GM19395 (cell line): ENCODE data around the gene SLC29A4.
"Not testable (repeated sequence)": the region's sequence is repeated elsewhere in the genome, so short reads cannot be mapped to it uniquely, and the experiment has no call there.

Source experiments
- ATAC-seq: cut with Tn5 transposase; IDR thresholded peaks from one replicate; pipeline ENCODE4 v1.9.1; 2021; ENCODE audit warnings: mild to moderate bottlenecking, moderate library complexity; ENCODE audit not compliant: unreplicated experiment

SLC29A4 gene

DNA sequence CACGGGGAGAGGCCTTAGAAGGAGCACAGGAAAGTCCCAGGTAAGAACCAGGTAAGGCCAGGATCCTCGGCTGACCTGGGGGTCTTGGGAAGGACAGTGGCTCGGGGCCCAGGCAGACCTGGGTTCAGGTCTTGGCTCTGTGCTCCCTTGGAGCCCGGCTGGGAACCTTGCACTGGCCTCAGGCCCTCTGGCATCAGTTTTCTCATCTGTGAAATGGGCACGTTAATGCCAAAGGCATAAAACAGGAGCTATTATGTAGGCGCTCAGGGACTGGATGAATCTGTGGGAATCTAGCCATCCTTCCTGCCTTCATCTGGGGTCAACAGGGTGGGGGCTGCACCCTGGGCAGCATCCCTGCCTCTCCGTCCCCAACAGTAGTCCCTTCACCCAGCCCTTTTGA, 8.3 kb upstream of the SLC29A4 start:
- no peak for ATAC-seq

DNA sequence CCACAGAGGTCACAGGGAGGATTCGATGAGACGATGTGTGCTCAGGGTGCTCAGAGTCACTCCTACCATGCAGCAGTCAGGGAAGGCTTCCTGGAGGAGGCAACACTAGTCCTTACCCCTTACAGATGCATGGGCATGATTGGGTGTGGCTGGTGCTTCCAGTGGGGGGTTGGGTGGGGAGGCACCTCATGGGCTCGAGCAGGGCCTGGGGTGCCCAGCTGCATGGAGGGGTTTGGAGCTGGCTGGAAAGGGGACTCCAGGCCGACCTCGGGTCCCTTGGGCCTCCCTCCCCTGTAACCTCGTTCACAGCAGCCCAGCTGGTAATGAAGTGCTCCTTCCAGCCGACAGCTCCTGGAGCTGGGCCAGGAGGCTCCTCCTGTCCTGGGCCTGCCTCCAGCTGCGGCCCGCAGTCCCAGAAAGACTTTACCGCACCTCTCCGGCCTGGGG, 7.7 kb upstream of the SLC29A4 start:
- not testable (repeated sequence) for ATAC-seq

DNA sequence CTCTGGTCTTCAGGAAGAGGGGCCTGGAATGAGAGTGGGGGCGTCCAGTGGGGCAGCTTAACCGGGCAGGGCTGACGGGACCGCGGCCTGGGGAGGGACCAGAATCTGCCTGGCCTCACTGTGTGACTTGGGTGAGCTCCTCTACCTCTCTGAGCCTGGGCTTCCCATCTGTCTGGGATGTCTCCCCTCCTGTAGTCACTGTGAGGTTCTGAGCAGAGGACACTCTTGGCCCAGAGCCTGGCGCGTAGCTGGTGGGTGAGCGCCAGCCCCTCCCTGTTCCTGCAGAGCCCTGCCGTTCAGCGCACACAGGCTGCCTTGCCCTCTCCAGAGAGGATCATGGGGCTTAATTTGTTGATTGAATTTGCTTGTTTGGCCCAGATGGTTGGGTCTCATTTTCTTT, 7.2 kb upstream of the SLC29A4 start:
- not testable (repeated sequence) for ATAC-seq

DNA sequence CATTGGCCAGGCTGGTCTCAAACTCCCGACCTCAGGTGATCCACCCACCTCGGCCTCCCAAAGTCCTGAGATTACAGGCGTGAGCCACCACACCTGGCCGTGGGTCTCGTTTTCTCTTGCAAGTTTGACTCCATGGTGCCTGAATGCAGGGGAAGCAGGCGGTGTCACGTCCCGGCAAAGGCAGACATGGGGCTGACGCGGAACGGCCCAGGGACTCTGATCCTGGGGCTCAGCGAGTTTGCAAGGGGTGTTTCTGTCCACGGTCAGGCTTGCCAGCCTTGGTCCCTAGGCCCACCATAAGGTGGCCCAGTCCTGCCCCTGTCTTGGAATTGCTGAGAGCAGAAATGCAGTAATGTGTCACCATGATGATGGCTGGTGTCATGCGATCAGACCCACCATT, 6.6 kb upstream of the SLC29A4 start:
- ATAC-seq, result not testable (repeated sequence)

DNA sequence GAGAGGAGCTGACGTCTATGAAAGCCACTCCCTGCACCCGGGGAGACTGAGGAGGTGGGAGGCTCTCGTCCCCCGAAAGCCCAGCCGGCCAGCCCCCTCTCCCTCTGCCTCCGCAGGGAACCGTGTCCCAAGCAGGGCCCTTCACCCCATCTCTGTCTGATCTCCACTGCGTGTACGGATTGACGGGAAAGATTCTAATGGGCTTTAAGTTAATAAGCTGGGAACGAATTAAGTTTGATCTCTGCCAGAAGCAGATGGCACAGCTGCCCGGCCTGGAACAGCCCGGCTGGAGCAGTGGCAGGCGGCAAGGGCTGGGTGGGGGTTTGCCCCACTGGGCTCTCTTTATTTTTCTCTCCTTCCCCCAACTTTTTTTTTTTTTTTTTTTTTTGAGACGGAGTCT, 6.1 kb upstream of the SLC29A4 start:
- no peak for ATAC-seq

DNA sequence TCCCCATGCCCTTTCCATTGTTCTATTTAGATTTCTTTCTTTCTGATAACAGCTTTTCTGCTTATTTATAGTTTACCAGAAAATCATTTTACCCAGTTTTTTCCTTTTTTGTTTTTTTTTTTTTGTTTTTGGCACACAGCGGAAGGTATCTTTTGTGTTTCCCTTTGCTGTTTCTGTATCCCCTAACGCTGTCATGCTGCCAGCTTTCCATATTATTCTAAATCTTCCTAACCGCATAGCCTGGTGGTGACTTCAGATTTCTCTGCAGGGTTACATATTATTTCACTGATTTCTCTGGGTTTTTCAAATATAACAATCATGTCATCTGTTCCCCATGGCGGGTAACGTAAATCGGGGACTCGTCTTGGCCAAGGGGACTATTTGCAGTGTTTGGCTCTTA, 4.0 kb upstream of the SLC29A4 start:
- ATAC-seq, result no peak

DNA sequence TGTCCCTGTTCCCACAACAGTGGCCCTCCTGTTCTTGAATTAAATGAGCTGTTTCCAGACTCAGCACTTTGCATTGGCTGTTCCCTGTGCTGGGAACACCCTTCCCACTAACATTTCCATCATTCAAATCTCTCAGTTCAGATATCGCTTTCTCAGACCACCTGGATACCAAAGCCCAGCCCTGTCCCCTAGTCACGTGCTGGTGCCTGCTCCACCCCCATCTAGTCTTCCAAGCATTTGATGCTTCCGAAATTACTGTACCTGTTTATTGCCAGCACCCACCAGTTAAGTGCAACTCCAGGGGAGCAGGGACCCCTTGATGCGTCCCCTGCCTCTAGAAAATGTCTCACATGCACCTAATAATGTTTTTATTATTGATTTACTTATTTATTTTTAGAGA, 3.0 kb upstream of the SLC29A4 start:
- no peak for ATAC-seq

DNA sequence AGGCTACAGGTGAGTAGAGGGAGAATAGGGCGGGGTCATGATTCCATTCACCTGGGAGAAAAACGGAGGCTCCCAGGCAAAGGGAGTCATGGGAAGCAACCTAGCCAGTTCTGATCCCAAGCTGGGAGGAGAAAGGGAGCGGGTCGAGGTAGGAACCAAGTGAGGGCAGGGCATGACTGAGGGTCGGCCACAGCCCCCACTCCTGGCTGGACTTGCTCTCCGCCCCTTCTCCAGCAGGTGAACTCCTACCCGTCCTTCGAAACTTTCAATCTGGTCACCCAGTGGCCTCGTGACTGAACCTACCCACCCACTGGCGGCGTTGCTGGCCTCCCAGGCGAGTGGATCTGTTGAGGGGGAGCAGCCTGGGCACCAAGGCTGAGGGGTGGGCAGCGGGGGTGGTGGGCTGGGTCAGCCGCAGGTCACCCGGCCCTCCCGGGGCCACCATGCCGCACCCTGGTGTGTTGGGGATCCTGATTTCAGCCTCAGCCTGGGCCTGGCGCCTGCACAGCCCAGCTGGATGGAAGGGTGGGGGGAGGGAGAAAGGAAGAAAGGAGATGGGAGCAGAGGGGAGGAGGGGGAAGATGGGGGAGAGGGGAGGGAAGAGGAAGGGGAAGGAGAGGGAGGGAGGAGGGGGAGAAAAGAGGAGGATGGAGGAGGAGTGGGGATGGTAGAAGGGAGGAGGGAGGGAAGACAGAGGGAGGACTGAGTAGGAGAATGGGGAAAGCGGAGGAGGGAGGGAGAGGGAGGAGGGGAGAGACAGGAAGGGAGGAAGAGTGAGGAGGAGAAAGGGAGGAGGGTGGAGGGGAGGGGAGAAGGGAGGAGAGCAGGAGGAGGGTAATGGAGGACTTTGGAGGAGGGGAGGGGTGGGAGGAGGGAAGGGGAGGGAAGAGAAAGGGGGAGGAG, 894 bp upstream of the SLC29A4 start:
- not testable (repeated sequence) for ATAC-seq

DNA sequence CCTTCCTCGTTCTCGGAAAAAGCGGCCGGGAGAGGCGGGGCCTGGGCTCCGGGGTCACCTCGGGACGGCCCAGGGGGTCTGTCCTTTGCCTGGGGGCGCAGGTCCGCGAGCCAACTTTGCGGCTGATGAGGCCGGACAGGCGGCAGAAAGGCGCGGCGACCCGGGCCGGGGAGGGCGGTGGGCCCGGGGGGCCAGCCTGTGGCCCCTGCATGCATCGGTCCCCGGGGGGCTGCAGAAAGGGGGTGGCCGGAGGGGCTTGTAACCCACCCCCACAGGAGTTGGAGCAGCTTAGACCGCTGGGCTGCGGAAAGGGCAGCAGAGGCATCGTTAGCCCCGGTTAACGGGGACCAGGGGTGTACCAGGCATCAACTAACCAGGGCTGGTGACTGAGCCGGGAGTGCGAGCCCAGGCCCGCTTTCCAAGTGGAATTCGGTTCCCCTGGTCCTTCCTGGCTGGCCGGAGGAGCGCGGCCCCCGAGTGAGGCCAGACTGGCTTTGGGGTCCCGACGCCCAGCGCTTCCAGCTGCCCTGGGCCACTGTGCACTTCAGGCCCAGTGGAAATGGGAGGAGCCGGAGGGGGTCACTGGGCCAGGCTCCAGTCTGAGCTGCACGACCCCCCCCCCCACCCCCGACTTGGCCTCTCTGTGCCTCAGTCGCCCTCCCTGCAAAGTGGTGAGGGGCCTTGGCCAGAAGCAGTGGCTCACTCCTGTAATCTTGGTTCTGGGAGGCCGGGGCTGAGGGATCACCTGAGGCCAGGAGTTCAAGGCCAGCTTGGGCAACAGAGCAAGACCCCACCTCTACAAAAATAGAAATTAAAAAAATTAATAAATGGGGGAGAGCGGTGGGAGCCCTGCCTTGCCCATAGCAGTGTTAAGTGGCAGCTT, 919 bp downstream of the SLC29A4 start:
- no peak for ATAC-seq

DNA sequence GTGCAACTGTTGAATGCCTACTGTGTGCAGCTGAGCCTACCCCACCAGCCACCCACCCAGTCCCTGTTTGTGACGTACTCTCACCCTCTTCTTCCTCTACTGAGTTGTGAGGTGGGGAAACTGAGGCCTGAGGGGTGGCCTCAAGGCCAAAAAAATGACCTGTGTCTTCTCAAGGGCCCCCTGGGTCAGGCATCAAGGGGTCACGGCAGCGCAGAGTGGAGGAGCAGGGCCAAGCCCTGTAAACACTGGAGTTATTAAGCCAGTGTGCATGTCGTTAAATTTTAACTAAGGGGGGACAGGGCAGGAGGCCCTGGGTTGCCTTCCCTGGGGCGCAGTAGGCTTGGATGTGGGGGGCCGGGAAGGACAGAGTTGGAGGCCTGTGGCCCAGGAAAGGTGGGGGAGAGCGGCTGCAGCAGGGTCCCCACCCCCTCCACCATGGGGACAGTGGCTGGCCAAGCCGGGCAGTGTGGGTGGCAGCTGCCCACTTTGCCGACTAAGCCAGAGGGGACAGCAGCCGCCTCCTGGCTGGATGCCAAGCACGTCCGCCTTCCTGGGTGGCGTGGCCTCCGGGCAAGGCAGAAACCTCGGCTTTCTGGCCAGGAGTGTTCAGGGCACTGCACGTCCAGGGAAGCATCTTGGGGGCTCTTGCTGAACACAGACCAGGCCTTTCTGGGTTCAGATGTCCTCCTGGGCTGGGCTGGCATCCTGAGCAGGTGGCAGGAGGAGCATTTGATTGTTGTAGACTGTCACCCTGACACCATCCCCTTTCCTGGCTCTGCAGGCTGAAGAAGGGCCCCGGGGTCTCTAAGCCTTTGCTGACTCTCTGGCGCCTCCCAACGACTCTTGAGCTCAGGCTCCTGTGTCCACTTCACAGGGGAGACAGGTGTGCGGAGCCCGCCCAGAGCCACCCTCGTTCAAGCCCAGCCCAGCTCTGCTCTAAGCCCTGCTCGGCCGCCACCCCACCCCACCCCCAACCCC, 1.9 kb downstream of the SLC29A4 start:
- ATAC-seq, result no peak

DNA sequence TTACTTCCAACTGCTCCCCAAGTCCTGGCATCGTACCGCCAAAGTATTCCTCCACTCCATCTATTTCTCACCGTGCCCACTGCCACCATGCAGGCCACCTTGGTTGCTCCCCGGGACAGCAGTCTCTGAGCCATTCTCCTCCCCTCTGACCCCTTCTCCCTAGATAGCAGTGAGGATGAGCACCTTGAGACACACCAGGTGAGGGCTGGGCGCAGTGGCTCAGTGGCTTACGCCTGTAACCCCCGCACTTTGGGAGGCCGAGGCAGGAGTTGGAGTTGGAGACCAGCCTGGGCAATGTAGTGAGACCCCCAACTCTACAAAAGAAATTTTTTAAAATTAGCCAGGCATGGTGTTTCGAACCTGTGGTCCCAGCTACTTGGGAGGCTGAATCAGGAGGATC, 4.2 kb downstream of the SLC29A4 start:
- no peak for ATAC-seq

DNA sequence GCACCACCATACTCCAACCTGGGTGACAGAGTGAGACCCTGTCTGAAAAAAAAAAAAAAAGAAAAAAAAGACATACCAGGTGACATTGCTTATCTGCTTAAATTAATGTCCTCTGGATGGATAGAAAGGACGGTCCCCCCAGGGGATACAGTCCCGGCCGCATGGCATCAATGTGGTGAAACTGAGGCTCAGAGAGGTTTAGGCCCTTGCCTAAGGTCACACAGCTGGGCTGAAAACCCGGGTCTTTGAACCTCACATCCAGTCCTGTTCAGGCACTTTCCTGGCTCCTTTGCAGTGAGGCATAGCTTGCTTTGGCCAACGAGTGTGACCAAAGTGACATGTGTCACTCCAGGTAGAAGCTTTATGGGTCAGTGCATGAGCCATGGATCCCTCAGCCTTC, 4.6 kb downstream of the SLC29A4 start:
- ATAC-seq, result not testable (repeated sequence)

DNA sequence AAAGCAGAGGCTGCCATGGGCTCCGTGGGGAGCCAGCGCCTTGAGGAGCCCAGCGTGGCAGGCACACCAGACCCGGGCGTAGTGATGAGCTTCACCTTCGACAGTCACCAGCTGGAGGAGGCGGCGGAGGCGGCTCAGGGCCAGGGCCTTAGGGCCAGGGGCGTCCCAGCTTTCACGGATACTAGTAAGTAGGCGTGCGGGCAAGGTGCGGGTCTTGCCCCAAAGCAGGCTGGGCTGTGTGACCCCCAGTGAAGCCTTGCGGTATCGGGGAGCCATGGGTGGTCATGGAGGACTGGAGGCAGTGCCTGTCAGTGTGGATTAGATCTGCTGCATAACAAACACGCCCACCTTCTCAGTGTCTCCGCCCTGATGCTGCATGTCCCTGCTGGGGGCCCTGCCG, 5.1 kb downstream of the SLC29A4 start:
- ATAC-seq, result no peak

DNA sequence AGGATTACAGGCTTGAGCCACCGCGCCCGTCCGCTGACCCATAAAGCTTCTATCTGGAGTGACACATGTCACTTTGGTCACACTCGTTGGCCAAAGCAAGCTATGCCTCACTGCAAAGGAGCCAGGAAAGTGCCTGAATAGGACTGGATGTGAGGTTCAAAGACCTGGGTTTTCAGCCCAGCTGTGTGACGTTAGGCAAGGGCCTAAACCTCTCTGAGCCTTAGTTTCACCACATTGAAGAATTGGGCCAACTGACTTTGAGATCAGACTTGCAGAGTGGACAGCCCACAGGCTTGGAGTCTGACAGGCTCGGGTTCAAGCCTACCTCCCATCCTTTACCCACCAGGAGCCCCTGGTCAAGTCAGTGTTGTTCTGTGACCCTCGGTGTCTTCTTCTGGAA, 5.8 kb downstream of the SLC29A4 start:
- ATAC-seq, result not testable (repeated sequence)

DNA sequence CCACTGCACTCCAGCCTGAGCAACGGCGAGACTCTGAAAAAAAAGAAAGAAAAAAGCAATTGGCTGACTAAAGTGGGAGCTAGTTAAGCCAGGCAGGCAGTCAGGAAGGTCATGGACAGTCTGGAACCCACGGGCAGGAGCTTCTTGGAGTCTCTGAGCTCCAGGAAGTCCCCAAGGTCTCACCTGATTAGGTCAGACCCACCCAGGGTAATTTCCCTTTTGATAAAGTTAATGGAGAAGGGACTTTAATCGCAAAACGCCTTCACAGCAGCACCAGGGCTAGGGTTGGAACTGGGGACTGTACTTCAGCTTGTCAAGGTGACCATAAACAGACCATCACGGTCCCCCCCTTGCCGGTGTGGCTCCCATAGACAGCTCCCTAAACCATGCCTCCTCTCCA, 6.6 kb downstream of the SLC29A4 start:
- no peak for ATAC-seq

DNA sequence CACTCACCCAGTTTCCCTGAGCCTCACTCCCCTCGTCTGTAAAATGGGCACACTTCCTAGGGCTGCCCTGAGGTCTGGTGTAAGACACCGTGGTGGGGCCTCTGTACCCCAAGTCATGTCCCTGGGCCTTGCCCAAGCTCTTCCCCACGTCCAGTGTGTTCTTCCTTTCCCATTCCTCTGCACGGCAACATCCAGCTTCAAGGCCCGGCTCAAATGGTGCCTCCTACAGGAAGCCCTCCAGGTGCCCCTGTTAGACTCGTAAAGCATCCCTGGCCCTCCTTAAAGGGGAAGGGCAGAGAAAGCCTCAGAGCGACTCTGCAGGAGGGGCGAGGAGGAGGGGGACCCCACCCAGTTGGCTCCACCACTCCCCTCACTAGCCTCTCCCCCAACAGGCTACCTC, 8.6 kb downstream of the SLC29A4 start:
- ATAC-seq, result no peak

DNA sequence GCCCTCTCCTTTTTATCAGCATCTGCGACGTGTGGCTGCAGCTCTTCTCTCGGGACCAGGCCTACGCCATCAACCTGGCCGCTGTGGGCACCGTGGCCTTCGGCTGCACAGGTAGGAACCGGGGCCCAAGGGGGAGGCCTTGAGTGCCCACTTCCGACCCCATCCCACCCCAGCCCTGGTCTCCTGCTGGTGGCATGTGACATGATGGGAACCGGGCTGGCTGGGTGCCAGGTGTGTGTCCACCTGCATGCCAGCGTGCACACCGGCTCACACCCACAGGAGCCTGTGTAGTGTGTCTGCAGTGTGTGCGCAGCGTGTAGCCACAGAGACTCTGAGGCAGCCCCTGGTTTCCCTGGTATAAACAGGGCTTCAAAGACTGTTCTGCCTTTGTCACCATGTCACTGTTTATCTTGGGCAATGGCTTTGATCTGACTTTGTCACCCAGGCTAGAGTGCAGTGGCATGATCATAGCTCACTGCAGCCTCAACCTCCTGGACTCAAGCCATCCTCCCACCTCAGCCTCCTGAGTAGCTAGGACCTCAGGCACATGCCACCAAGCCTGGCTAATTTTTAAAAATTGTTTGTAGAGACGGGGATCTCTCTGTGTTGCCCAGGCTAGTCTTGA, 9.1 kb downstream of the SLC29A4 start:
- ATAC-seq, result not testable (repeated sequence)

DNA sequence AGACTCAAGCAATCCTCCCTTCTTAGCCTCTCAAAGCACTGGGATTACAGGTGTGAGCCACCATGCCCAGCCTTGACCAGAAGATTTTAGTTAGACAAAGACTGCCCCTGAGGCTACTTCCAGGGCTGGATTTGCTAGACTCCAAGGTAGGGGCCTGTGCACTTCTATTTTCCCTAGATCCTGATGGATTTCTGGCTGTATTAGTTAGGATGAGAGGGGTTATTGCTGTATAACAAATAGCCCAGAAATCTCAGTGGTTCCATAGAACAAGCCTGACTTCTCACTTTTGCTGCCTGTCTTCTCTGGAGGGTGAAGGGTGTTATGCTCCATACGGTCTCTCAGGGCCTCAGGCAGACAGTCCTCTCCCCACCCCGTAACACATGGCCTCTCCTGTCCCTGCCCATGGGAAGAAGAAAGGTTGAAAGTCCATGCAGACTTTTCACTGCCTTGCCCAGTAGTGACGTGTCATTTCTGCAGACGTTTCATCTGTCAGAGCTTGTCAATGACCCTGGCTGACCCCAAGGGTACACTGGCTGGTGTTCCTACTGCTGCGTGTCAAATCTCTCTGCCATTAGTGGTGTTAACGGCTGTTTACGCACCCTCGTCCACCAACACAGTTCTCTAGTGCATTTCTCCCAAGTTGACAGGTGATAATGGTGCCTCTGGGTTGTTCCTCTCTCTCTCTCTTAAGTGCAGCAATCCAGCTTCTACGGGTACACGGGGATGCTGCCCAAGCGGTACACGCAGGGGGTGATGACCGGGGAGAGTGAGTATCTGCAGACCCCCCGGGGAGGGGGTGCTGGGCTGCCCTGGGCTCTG, 11.6 kb downstream of the SLC29A4 start:
- no peak for ATAC-seq
